ENCODE data around the gene NEURL4. TPM values are rescaled to one million over a fixed set of nuclear protein-coding genes. Genes with fewer than 3 reads are reported as not detected.
A peak's percentile ranks its signal among the peaks of the same experiment; 100 is the strongest.

NEURL4 gene
- total RNA-seq, 1 experiment from 2014 or later = 21.4 TPM

DNA sequence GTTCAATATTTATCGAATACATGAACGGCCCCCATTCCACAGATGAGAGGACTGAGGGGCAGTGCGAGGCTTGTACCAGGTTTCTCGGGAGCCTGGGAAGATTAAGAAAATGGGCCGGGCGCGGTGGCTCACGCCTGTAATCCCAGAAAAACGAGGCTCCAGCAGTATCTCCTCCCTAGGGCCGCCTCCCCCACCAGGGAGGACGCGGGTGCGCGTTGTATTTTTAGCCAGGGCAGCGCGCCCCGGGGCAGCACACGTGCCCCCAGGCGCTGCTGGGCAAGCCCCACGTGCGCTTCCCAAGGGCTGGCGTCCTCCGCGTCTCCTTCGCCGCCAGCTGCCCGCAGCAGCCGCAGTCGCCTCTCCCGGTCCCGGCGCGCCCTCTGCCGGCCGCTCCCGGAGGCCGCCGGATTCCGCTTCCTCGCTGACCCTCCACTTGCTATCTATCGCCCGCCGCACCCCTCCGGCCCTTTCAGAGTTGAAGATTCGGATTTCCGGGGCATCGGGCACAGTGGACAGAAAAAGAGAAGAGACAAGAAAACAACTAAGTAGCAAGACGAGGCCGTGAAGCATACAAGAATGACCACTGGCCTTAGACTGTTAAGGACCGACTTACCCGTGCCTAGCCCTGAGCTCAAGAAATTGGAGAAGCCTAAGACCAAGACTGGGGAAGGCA lies 32.8 kb downstream of the NEURL4 start:
- Histone ChIP-seq H3K9me2 (replicated peaks; ENCODE audit: low read length) (no peaks in the 10 kb centered on the region), H3K4me1 (ENCODE audit: insufficient read depth, low read length) (peaks cover 7% of the 10 kb centered on the region; the same call in 1 of the 2 replicates), H2AFZ (ENCODE audit: low read length) (peak overlapping the region; percentile 74), H3K27ac (ENCODE audit: low read length) (no peak overlapping the region), H4K20me1 (ENCODE audit: low read length) (no peaks in the 10 kb centered on the region), H3K79me2 (ENCODE audit: low read length) (no peaks in the 10 kb centered on the region), H3F3A (ENCODE audit: low read length, unreplicated experiment) (no peaks in the 10 kb centered on the region), H3K36me3 (ENCODE audit: low read depth, low read length) (no peaks in the 10 kb centered on the region), H3K4me3 (ENCODE audit: low read length) (peak overlapping the region; percentile 46; the same call in 1 of the 2 replicates), H3K4me2 (ENCODE audit: low read length) (peak overlapping the region; percentile 77), H3K9me3 (ENCODE audit: low read length) (no peaks in the 10 kb centered on the region), H3K9ac (ENCODE audit: low read length) (no peak overlapping the region; the same call in 1 of the 2 replicates), H3K27me3 (ENCODE audit: low read length) (no peaks in the 10 kb centered on the region)
- ChIA-PET POLR2A (ENCODE audit: unreplicated experiment) (interaction anchor here (0.6 kb wide), 1 partner anchor 11 kb away, joined by 3 read pairs; no protein-coding TSS in a partner anchor), CTCF (interaction anchor here (0.6 to 1.5 kb wide), 5 partner anchors 10 to 251 kb away, joined by 3 to 14 read pairs (median 4); partner anchors contain the start of gene SLC2A4)
- intact Hi-C loops (cut with micrococcal nuclease) = loop anchor here (1.0 kb wide), 1 partner anchor 15 kb away; the partner anchor contains the start of gene SLC2A4
- TF ChIP-seq EZH2phosphoT487 (IDR thresholded peaks at IDR 0.05; ENCODE audit: borderline replicate concordance, low read length) = no peak
- TF ChIP-seq, protein P1, sequence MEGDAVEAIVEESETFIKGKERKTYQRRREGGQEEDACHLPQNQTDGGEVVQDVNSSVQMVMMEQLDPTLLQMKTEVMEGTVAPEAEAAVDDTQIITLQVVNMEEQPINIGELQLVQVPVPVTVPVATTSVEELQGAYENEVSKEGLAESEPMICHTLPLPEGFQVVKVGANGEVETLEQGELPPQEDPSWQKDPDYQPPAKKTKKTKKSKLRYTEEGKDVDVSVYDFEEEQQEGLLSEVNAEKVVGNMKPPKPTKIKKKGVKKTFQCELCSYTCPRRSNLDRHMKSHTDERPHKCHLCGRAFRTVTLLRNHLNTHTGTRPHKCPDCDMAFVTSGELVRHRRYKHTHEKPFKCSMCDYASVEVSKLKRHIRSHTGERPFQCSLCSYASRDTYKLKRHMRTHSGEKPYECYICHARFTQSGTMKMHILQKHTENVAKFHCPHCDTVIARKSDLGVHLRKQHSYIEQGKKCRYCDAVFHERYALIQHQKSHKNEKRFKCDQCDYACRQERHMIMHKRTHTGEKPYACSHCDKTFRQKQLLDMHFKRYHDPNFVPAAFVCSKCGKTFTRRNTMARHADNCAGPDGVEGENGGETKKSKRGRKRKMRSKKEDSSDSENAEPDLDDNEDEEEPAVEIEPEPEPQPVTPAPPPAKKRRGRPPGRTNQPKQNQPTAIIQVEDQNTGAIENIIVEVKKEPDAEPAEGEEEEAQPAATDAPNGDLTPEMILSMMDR (conservative IDR thresholded peaks at IDR 0.05; ENCODE audit: low read depth, low read length) = peak; percentile 86
- TF ChIP-seq EZH2 (IDR thresholded peaks at IDR 0.05; ENCODE audit: low read length, unreplicated experiment) = no peak
- ATAC-seq = peak; percentile 78
- peak; percentile 83 for DNase-seq
- BruUV-seq (replicated peaks) = no TSS peak

DNA sequence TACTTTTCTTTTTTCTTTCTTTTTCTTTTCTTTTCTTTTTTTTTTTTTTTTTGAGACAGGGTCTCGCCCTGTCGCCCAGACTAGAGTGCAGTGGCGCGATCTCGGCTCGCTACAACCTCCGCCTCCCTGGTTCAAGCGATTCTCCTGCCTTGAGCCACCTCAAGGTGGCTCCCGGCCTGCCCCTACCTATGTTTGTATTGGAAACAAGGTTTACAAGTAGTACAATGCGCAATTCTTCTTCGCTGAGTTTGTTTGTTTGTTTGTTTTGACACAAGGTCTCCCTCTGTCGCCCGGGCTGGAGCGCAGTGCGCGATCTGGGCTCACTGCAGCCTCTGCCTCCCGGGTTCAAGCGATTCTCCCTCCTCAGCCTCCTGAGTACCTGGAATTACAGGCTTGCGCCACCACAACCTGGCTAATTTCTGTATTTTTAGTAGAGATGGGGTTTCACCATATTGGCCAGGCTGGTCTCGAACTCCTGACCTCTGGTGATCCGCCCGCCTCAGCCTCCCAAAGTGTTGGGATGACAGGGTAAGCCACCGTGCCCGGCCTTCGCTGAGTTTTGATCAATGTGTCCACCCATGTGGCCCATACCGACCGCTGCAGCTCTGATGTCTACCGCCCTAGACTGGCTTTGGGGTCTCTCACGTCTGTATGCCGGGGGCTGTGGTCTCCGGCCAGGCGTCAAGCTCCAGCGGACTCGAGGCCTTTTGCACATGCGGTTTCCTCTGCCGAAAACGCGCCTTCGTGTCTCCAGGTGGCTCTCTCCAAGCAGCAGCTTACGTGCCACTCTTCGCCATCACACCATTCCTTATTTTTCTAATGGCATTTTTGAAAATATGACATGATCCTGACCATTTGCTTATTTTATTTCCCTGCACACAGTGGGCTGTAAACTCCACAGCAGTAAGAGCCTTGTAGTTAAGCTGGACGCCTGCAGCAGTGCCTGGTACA lies 33.6 kb downstream of the NEURL4 start:
- POLR2A ChIA-PET (ENCODE audit: unreplicated experiment) = no interaction called here
- Histone ChIP-seq H3K4me2 (ENCODE audit: low read length) (peak overlapping the region; percentile 82), H4K20me1 (ENCODE audit: low read length) (no peaks in the 10 kb centered on the region), H3K27ac (ENCODE audit: low read length) (no peak overlapping the region), H3K9ac (ENCODE audit: low read length) (no peak overlapping the region), H3K36me3 (ENCODE audit: low read depth, low read length) (no peaks in the 10 kb centered on the region), H3K9me3 (ENCODE audit: low read length) (no peaks in the 10 kb centered on the region), H3K79me2 (ENCODE audit: low read length) (no peaks in the 10 kb centered on the region), H3K27me3 (ENCODE audit: low read length) (no peaks in the 10 kb centered on the region), H3K4me1 (ENCODE audit: insufficient read depth, low read length) (peaks cover 7% of the 10 kb centered on the region; the same call in 1 of the 2 replicates), H3K9me2 (replicated peaks; ENCODE audit: low read length) (no peaks in the 10 kb centered on the region), H2AFZ (ENCODE audit: low read length) (peak overlapping the region; percentile 87), H3F3A (ENCODE audit: low read length, unreplicated experiment) (no peaks in the 10 kb centered on the region), H3K4me3 (ENCODE audit: low read length) (peak overlapping the region; percentile 62)
- ATAC-seq (peak; percentile 39), DNase-seq (peak; percentile 47)
- TF ChIP-seq EZH2 (IDR thresholded peaks at IDR 0.05; ENCODE audit: low read length, unreplicated experiment) (no peak), EZH2phosphoT487 (IDR thresholded peaks at IDR 0.05; ENCODE audit: borderline replicate concordance, low read length) (no peak)
- TF ChIP-seq, protein P1 (conservative IDR thresholded peaks at IDR 0.05; ENCODE audit: low read depth, low read length) = no peak; the same call in 1 of the 2 replicates
- no TSS peak for BruUV-seq (replicated peaks)
- CTCF ChIA-PET = interaction anchor here (0.9 to 1.5 kb wide), 3 partner anchors 9 to 250 kb away, joined by 3 to 14 read pairs (median 4); partner anchors contain the start of gene SLC2A4
- intact Hi-C loops (cut with micrococcal nuclease) = loop anchor here (1.0 kb wide), 1 partner anchor 14 kb away; the partner anchor contains the start of gene SLC2A4
